Osteoblast (primary cell): ENCODE data around the gene PRSS8. TPM values are rescaled to one million over a fixed set of nuclear protein-coding genes. Genes with fewer than 3 reads are reported as not detected.

ENCODE experiments used
- DNase-seq: peaks from one replicate; pipeline ENCODE4 v3.0.0; 2011; ENCODE audit warnings: low spot score, mixed read lengths; ENCODE audit not compliant: insufficient read length; ENCODE audit errors: missing footprints
- H2AFZ ChIP-seq: 2 replicates; pipeline ENCODE4 v1.6.0; 2011; ENCODE audit warnings: mild to moderate bottlenecking, low read length
- H3K27ac ChIP-seq: 2 replicates; pipeline ENCODE4 v1.5.1; 2011; ENCODE audit warnings: mild to moderate bottlenecking, low read depth, low read length, moderate library complexity
- H3K27me3 ChIP-seq: 2 replicates; pipeline ENCODE4 v1.6.0; 2012; ENCODE audit warnings: mild to moderate bottlenecking, control low read depth, inconsistent platforms, low read length, moderate library complexity; ENCODE audit not compliant: insufficient read depth
- H3K36me3 ChIP-seq: 2 replicates; pipeline ENCODE4 v1.5.1; 2011; ENCODE audit warnings: mild to moderate bottlenecking, low read length, control low read depth, moderate library complexity; ENCODE audit not compliant: insufficient read depth
- H3K4me1 ChIP-seq: 2 replicates; pipeline ENCODE4 v1.5.1; 2011; ENCODE audit warnings: mild to moderate bottlenecking, low read length, control low read depth, moderate library complexity; ENCODE audit not compliant: insufficient read depth
- H3K4me2 ChIP-seq: 2 replicates; pipeline ENCODE4 v1.6.0; 2011; ENCODE audit warnings: mild to moderate bottlenecking, low read length; ENCODE audit not compliant: insufficient read depth
- H3K4me3 ChIP-seq: fragments of 200-600 bp; sonication (generic); 3 replicates; pipeline ENCODE4 v1.5.1; 2012; ENCODE audit warnings: mild to moderate bottlenecking, low read length, inconsistent platforms; ENCODE audit not compliant: insufficient read depth
- H3K79me2 ChIP-seq: 2 replicates; pipeline ENCODE4 v1.6.0; 2012; ENCODE audit warnings: mild to moderate bottlenecking, low read length, control low read depth, inconsistent platforms; ENCODE audit not compliant: insufficient read depth
- H3K9me3 ChIP-seq: 2 replicates; pipeline ENCODE4 v1.5.1; 2011; ENCODE audit warnings: low read depth, low read length, control low read depth
- H4K20me1 ChIP-seq: 2 replicates; pipeline ENCODE4 v1.6.0; 2012; ENCODE audit warnings: mild to moderate bottlenecking, low read length, control low read depth; ENCODE audit not compliant: insufficient read depth
- CTCF ChIP-seq: IDR thresholded peaks from 2 replicates; pipeline ENCODE4 v1.5.1; 2011; ENCODE audit warnings: mild to moderate bottlenecking, low read depth, low read length, moderate library complexity; ENCODE audit errors: extremely low read depth
- total RNA-seq: library from RNA; depleted of rRNA; stranded (reverse); fragments of >200 nt; gene quantifications from 2 replicates; pipeline ENCODE4 v1.2.3, GENCODE V29; 2012

Gene PRSS8
- total RNA-seq: not detected in 2 replicates

- H3K27me3 ChIP-seq: peaks cover 4% of the 10 kb centered on the region
- H3K4me2 ChIP-seq: no peak within 1 kb of the TSS
- H3K79me2 ChIP-seq: no peaks in the 10 kb centered on the region
- H3K27ac ChIP-seq: no peak within 1 kb of the TSS
- peak; percentile 85 for DNase-seq
- H3K4me3 ChIP-seq: no peak within 1 kb of the TSS
- no peaks in the 10 kb centered on the region for H4K20me1 ChIP-seq
- no peaks in the 10 kb centered on the region for H3K9me3 ChIP-seq
- peaks cover 10% of the 10 kb centered on the region for H3K4me1 ChIP-seq
- no peak within 1 kb of the TSS for H2AFZ ChIP-seq
- H3K36me3 ChIP-seq: no peaks in the 10 kb centered on the region
- no peak for TF ChIP-seq CTCF
Observed at GRCh38 chr16:31135535-31136286, at the start of gene PRSS8. Gene PRSS8 (minus strand): TSS chr16:31135727. CDS start chr16:31135498, 229 bp downstream.

GRCh38 chr16:31184888-31185287 lies 49.4 kb upstream of the PRSS8 start:
- DNase-seq: no peak
- peaks cover 77% of the 10 kb centered on the region for H4K20me1 ChIP-seq
- no peak for TF ChIP-seq CTCF
- peaks cover 99% of the 10 kb centered on the region for H3K79me2 ChIP-seq
- H3K36me3 ChIP-seq: peaks cover 79% of the 10 kb centered on the region
- H3K4me3 ChIP-seq: no peak overlapping the region
- H3K27me3 ChIP-seq: no peaks in the 10 kb centered on the region
- H3K4me2 ChIP-seq: no peak overlapping the region
- H3K27ac ChIP-seq: peak overlapping the region; percentile 9
- H2AFZ ChIP-seq: no peak overlapping the region
- H3K9me3 ChIP-seq: no peaks in the 10 kb centered on the region
- peaks cover 35% of the 10 kb centered on the region for H3K4me1 ChIP-seq

- Histone ChIP-seq H3K27me3 (no peaks in the 10 kb centered on the region), H3K4me2 (peak overlapping the region; percentile 97), H2AFZ (no peak overlapping the region), H3K36me3 (peaks cover 67% of the 10 kb centered on the region), H3K4me3 (peak overlapping the region; percentile 99), H3K27ac (peak overlapping the region; percentile 20), H3K79me2 (peaks cover 94% of the 10 kb centered on the region), H4K20me1 (peaks cover 67% of the 10 kb centered on the region), H3K4me1 (peaks cover 40% of the 10 kb centered on the region), H3K9me3 (no peaks in the 10 kb centered on the region)
- no peak for TF ChIP-seq CTCF
- DNase-seq: peak; percentile 73
Observed at GRCh38 chr16:31183432-31184428, 48.2 kb upstream of the PRSS8 start.
